ENCODE results near the gene EEF1A1. TPM values are rescaled to one million over a fixed set of nuclear protein-coding genes. Genes with fewer than 3 reads are reported as not detected.
"Not testable (repeated sequence)": the region's sequence is repeated elsewhere in the genome, so short reads cannot be mapped to it uniquely, and the experiment has no call there.

EEF1A1 gene
- total and polyA plus RNA-seq, 12 donors: 7,361 to 13,514 (median 9,351) TPM

- Histone ChIP-seq H3K4me1 (replicated peaks in 1 of 2) (peaks cover 30 to 59% of the 10 kb centered on the region in 2 donors), H3K36me3 (replicated peaks in 1 of 2) (peaks cover 0 to 47% of the 10 kb centered on the region in 2 donors), H3K9me3 (replicated peaks in 1 of 3) (no peaks in the 10 kb centered on the region), H3K27ac (peak overlapping the region; percentile 97 to 100 (median 99)), H3K4me3 (peak overlapping the region; percentile 83 to 94 (median 90)), H3K27me3 (no peaks in the 10 kb centered on the region)
- peak; percentile 77 to 88 (median 82) for DNase-seq
- 0 to 1% (median 0%) methylated on average over 17 to 56 of the region's 56 CpGs for WGBS, 4 donors
- intact Hi-C loops (cut with DNase I): loop anchor here (5.0 to 10.0 kb wide), 3 partner anchors 65 to 92 kb away; no protein-coding TSS in a partner anchor
- peak in 1 of 2 donors; percentile 41 for TF ChIP-seq POLR2A (IDR thresholded peaks at IDR 0.05)
- TF ChIP-seq, protein P1, sequence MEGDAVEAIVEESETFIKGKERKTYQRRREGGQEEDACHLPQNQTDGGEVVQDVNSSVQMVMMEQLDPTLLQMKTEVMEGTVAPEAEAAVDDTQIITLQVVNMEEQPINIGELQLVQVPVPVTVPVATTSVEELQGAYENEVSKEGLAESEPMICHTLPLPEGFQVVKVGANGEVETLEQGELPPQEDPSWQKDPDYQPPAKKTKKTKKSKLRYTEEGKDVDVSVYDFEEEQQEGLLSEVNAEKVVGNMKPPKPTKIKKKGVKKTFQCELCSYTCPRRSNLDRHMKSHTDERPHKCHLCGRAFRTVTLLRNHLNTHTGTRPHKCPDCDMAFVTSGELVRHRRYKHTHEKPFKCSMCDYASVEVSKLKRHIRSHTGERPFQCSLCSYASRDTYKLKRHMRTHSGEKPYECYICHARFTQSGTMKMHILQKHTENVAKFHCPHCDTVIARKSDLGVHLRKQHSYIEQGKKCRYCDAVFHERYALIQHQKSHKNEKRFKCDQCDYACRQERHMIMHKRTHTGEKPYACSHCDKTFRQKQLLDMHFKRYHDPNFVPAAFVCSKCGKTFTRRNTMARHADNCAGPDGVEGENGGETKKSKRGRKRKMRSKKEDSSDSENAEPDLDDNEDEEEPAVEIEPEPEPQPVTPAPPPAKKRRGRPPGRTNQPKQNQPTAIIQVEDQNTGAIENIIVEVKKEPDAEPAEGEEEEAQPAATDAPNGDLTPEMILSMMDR (IDR thresholded peaks at IDR 0.05): no peak
Observed at GRCh38 chr6:73519926-73520687, 725 bp downstream of the EEF1A1 start.

DNA sequence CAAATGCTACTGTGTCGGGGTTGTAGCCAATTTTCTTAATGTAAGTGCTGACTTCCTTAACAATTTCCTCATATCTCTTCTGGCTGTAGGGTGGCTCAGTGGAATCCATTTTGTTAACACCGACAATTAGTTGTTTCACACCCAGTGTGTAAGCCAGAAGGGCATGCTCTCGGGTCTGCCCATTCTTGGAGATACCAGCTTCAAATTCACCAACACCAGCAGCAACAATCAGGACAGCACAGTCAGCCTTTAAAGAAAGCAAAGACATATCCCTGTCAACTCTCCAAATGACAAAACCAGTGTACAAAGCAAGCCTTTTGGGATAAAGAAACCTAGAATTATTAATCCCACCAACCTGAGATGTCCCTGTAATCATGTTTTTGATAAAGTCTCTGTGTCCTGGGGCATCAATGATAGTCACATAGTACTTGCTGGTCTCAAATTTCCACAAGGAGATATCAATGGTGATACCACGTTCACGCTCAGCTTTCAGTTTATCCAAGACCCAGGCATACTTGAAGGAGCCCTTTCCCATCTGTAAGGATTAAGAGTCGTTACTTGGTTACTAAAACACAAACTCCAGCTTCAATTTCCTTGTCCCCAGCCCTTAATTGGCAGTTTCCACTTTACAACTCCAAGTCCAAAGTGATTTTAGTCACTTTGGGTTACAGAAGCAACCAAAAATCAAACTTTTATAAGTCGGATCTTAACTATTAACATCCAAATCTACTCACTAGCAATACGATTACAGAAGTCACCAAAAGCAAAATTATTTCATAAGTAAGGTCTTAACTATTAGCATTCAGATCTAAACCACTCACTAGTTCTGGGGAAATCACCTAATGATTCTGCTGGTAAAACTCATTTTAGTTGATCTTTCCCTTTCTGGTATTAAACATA is 1.6 kb downstream of the EEF1A1 start:
- peaks cover 0 to 52% of the 10 kb centered on the region in 2 donors for H3K36me3 ChIP-seq (replicated peaks in 1 of 2)
- H3K27me3 ChIP-seq; H3K9me3 ChIP-seq (replicated peaks in 1 of 3): not testable (repeated sequence)
- intact Hi-C loops (cut with DNase I): loop anchor here in 1 of 2 donors (5.0 kb wide), 1 partner anchor 93 kb away; no protein-coding TSS in a partner anchor
- DNase-seq: peak in 1 of 7 donors; percentile 13
- peak overlapping the region; percentile 97 to 100 (median 99) for H3K27ac ChIP-seq
- WGBS, 4 donors: 3 to 6% (median 5%) methylated on average over 6 to 7 of the region's 8 CpGs
- peaks cover 30 to 61% of the 10 kb centered on the region in 2 donors for H3K4me1 ChIP-seq (replicated peaks in 1 of 2)
- peak overlapping the region in 2 of 4 donors; percentile 83 to 88 for H3K4me3 ChIP-seq

- peak in 3 of 7 donors; percentile 26 to 55 (median 31) for DNase-seq
- H3K9me3 ChIP-seq (replicated peaks in 1 of 3); H3K27me3 ChIP-seq: not testable (repeated sequence)
- WGBS, 4 donors: 12 to 17% (median 15%) methylated on average over 15 to 18 of the region's 19 CpGs
- Histone ChIP-seq H3K4me1 (replicated peaks in 1 of 2) (peaks cover 30 to 61% of the 10 kb centered on the region in 2 donors), H3K36me3 (replicated peaks in 1 of 2) (peaks cover 0 to 52% of the 10 kb centered on the region in 2 donors), H3K27ac (peak overlapping the region in 3 of 5 donors; percentile 62 to 99 (median 99)), H3K4me3 (peak overlapping the region in 1 of 4 donors; percentile 88)
- intact Hi-C loops (cut with DNase I): loop anchor here in 1 of 2 donors (5.0 kb wide), 1 partner anchor 94 kb away; no protein-coding TSS in a partner anchor
- TF ChIP-seq POLR2A (IDR thresholded peaks at IDR 0.05): peak in 1 of 2 donors; percentile 9
Observed at GRCh38 chr6:73518100-73518981, 2.5 kb downstream of the EEF1A1 start.

GRCh38 chr6:73516514-73517489 is 4.0 kb downstream of the EEF1A1 start:
- no peaks in the 10 kb centered on the region for H3K27me3 ChIP-seq
- 48 to 55% (median 53%) methylated on average over 4 of the region's 4 CpGs for WGBS, 4 donors
- H3K27ac ChIP-seq: peak overlapping the region; percentile 2 to 79 (median 44)
- peak overlapping the region in 1 of 4 donors; percentile 26 for H3K4me3 ChIP-seq
- intact Hi-C loops (cut with DNase I): loop anchor here in 1 of 2 donors (5.0 kb wide), 1 partner anchor 95 kb away; no protein-coding TSS in a partner anchor
- no peaks in the 10 kb centered on the region for H3K9me3 ChIP-seq (replicated peaks in 1 of 3)
- TF ChIP-seq, protein P1 (IDR thresholded peaks at IDR 0.05): no peak
- peak in 1 of 2 donors; percentile 18 for TF ChIP-seq POLR2A (IDR thresholded peaks at IDR 0.05)
- H3K36me3 ChIP-seq (replicated peaks in 1 of 2): peaks cover 0 to 52% of the 10 kb centered on the region in 2 donors
- peaks cover 25 to 47% of the 10 kb centered on the region in 2 donors for H3K4me1 ChIP-seq (replicated peaks in 1 of 2)
- DNase-seq: no peak

Data from adrenal gland (tissue), 12 donors.